Muscle of arm (tissue), 12 donors: Measurements from ENCODE around the gene APCDD1. TPM values are rescaled to one million over a fixed set of nuclear protein-coding genes. Genes with fewer than 3 reads are reported as not detected.
A peak's percentile ranks its signal among the peaks of the same experiment; 100 is the strongest.
"Not testable (repeated sequence)": the region's sequence is repeated elsewhere in the genome, so short reads cannot be mapped to it uniquely, and the experiment has no call there.

Source experiments
- DNase-seq: peaks from one replicate; pipeline ENCODE4 v3.0.0-alpha.2; 2013
- polyA plus RNA-seq, 12 donors: library from polyadenylated mRNA; unstranded; fragments of 120-200 nt; gene quantifications; one replicate each; pipeline ENCODE4 v1.2.1, GENCODE V29; 2013; ENCODE audit not compliant: insufficient read length in 12 of 12

Gene APCDD1
- polyA plus RNA-seq, 12 donors: 6.9 to 444 (median 12.1) TPM; not detected in 1

- no peak for DNase-seq
Observed at GRCh38 chr18:10486362-10486761, 31.9 kb downstream of the APCDD1 start.

GRCh38 chr18:10487154-10487553, 32.7 kb downstream of the APCDD1 start:
- no peak for DNase-seq

- no peak for DNase-seq
Observed at GRCh38 chr18:10488017-10488416, 33.6 kb downstream of the APCDD1 start.

GRCh38 chr18:10490401-10491165, 36.1 kb downstream of the APCDD1 start:
- DNase-seq: no peak

- DNase-seq: no peak
Observed at GRCh38 chr18:10495936-10496335, 41.5 kb downstream of the APCDD1 start.

GRCh38 chr18:10497206-10497749, 42.8 kb downstream of the APCDD1 start:
- DNase-seq: no peak

- DNase-seq: no peak
Observed at GRCh38 chr18:10499230-10499629, 44.8 kb downstream of the APCDD1 start.

GRCh38 chr18:10500038-10500437, 45.6 kb downstream of the APCDD1 start:
- DNase-seq: no peak

- DNase-seq: no peak
Observed at GRCh38 chr18:10504723-10505122, 50.3 kb downstream of the APCDD1 start.

- not testable (repeated sequence) for DNase-seq
Observed at GRCh38 chr18:10505892-10506291, 51.5 kb downstream of the APCDD1 start.

- DNase-seq: no peak
Observed at GRCh38 chr18:10508591-10508990, 54.2 kb downstream of the APCDD1 start.

GRCh38 chr18:10511236-10511635, 56.8 kb downstream of the APCDD1 start:
- no peak for DNase-seq

- DNase-seq: no peak
Observed at GRCh38 chr18:10514082-10514481, 59.6 kb downstream of the APCDD1 start.

GRCh38 chr18:10514601-10515000, 60.2 kb downstream of the APCDD1 start:
- no peak for DNase-seq

GRCh38 chr18:10515456-10515855, 61.0 kb downstream of the APCDD1 start:
- DNase-seq: no peak

- DNase-seq: no peak
Observed at GRCh38 chr18:10516078-10516477, 61.6 kb downstream of the APCDD1 start.

- DNase-seq: peak; percentile 66
Observed at GRCh38 chr18:10518595-10519255, 64.3 kb downstream of the APCDD1 start.

GRCh38 chr18:10519366-10519765, 64.9 kb downstream of the APCDD1 start:
- DNase-seq: no peak

- peak; percentile 94 for DNase-seq
Observed at GRCh38 chr18:10519999-10520935, 65.8 kb downstream of the APCDD1 start.

- DNase-seq: no peak
Observed at GRCh38 chr18:10521566-10521965, 67.1 kb downstream of the APCDD1 start.

- no peak for DNase-seq
Observed at GRCh38 chr18:10522574-10522973, 68.1 kb downstream of the APCDD1 start.

- DNase-seq: no peak
Observed at GRCh38 chr18:10523544-10523943, 69.1 kb downstream of the APCDD1 start.
